GM18868 (cell line): ENCODE results near the gene ANO6.

ENCODE experiments used
- ATAC-seq: cut with Tn5 transposase; IDR thresholded peaks from one replicate; pipeline ENCODE4 v1.9.1; 2021; ENCODE audit warnings: mild to moderate bottlenecking, moderate library complexity; ENCODE audit not compliant: unreplicated experiment

The ANO6 gene

GRCh38 chr12:45208604-45209487, 7.0 kb upstream of the ANO6 start:
- ATAC-seq: no peak

GRCh38 chr12:45209784-45210183, 6.1 kb upstream of the ANO6 start:
- ATAC-seq: peak; percentile 39

DNA sequence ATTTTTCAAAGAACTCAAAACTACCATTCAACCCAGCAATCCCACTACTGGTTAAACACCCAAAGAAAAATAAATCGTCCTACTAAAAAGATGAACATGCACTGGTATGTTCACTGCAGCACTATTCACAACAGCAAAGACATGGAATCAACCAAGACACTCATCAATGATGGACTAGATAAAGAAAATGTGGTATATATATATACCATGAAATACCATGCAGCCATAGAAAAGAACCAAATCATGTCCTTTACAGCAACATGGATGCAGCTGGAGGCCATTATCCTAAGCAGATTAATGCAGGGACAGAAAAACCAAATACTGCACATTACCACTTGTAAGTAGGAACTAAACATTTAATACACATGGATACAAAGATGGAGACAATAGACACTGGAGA, 3.8 kb upstream of the ANO6 start:
- no peak for ATAC-seq

- ATAC-seq: no peak
These were observed 2.8 kb upstream of the ANO6 start for GRCh38 chr12:45213107-45213506.

GRCh38 chr12:45214071-45214470, 1.8 kb upstream of the ANO6 start:
- no peak for ATAC-seq

DNA sequence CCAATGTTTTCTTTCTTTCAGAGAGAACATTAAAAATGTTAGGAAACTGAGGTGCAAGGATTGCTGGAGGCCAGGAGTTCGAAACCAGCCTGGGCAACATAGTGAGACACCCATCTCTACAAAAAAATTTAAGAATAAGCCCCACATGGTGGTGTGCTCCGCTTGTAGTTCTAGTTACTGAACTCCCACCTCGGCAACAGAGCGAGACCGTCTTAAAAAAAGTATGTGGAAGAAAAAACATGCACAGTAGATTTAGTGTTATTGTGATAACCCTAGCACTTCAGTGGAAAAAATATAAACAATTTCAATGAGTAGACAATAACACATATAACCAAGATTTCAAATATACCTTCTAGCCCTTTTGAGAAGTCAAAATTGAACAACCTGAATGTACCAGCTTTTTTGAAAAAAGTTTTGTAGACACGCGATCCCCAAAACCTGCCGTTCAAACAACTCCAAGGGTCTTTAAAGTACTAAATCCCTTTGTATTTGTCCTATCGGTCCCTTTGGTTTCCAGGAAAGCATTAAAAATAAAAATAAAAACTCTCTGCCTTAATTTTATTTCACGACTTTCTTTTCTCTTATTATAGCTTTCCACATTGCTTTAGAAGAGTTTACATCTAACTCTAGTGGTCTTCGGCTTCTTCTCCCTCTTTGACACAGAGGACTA, 1.0 kb upstream of the ANO6 start:
- ATAC-seq: no peak

DNA sequence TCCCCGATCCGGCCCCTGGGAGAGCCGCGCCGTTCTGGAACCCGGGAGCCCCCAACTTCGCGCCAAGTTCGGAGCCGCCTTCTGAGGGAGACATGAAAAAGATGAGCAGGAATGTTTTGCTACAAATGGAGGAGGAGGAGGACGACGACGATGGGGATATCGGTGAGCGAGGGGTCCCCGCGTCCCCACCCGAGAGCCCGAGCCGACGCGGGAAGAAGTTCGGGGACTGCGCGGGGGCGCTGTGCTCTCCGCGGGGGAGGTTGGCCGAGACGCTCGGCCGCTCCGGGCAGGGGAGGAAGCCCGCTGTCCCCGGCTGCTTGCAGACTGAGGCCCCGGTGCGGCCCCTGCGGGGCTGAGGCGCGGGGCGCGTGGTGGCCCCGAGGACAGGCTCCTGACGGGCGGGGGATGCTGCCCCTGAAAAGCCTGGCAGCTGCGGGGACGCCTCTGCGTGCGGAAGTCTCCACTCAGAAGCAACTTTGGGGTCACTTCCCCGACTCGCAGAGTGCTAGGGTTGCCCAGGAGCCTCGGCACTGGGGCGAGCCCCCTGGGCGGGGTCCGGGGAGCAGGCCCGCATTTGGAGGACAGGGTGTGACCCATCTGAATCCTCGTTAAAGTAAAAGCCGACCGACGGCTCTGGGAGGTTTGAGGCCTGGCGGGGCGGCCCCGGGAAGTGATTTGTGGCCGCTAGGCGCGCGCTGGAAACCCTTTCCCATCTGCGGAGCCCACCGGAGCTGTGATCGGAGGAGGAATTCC, 511 bp downstream of the ANO6 start:
- peak; percentile 38 for ATAC-seq

DNA sequence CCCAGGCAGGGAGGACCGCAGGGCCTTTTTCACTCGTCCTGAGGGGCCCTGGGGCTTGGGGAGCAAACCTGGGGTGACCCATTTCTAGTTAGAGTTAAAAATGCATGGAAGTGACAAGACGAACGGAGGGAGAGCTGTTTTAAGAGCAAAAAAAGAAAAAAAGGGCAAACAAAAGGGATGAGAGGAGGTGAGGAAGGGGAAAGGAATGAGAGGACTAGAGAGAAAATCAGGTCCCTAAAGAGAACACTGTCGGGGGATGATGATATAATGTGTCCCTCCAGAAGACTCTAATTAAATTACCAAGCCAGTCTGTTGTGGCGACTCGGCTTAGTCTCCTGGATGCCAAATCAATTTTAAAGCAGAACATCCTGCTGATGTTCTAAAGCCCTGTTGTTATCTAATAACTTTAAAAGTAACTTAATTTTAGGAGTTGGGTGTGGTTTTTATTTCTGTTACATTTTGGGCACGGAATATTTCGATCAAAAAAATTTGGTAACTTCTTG, 1.1 kb downstream of the ANO6 start:
- no peak for ATAC-seq

- ATAC-seq: no peak
These were observed 2.0 kb downstream of the ANO6 start for GRCh38 chr12:45217846-45218245.

GRCh38 chr12:45219621-45220020, 3.7 kb downstream of the ANO6 start:
- no peak for ATAC-seq

DNA sequence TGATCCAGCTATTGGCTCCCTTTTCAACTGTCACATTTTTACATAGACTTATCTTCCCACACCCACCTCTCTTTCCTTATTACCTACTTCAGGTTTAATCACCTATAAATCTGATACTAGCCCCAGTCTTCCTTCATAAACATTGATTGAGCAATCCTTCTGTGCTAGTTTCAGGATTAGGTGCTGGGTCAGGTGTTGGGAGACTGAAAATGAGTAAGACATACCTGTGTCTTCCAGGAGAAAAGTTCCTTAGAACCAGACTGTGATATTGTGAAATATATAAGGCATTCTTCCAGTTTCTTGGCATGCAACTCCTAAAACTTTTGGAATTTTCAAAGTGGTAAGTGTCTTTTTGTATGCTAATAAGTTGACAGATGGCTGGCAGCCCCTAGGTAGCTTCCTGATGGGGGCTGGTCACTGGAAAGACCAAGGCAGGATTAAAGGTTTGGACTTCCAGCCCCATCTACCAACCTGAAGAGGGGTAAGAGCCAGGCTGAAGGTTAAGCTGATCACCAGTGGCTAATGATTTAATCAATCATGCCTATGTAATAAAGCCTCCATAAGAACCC, 4.6 kb downstream of the ANO6 start:
- ATAC-seq: no peak

GRCh38 chr12:45220969-45221368, 5.1 kb downstream of the ANO6 start:
- ATAC-seq: no peak

GRCh38 chr12:45223868-45224267, 8.0 kb downstream of the ANO6 start:
- peak; percentile 42 for ATAC-seq

DNA sequence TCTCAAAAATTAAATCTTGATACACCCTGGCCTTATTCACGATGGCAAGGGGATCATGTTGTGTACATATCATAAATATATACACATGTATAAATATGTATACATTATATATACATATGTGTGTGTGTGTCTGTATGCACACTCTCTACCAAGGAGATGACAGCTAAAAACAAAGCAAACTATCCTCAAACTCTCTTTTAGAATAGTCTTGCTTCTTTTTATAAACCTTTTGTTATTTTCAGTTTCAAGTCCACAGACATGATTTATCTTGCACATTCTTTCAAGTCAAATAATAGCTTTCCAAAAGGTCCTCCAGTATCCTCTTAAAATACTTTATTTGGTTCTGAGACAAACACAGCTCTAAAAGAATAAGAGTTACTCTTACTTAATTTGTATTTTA, 8.4 kb downstream of the ANO6 start:
- ATAC-seq: peak; percentile 38

GRCh38 chr12:45226021-45226420, 10.1 kb downstream of the ANO6 start:
- no peak for ATAC-seq

GRCh38 chr12:45227316-45228067, 11.6 kb downstream of the ANO6 start:
- ATAC-seq: no peak

- ATAC-seq: no peak
These were observed 15.7 kb downstream of the ANO6 start for GRCh38 chr12:45231515-45232145.

DNA sequence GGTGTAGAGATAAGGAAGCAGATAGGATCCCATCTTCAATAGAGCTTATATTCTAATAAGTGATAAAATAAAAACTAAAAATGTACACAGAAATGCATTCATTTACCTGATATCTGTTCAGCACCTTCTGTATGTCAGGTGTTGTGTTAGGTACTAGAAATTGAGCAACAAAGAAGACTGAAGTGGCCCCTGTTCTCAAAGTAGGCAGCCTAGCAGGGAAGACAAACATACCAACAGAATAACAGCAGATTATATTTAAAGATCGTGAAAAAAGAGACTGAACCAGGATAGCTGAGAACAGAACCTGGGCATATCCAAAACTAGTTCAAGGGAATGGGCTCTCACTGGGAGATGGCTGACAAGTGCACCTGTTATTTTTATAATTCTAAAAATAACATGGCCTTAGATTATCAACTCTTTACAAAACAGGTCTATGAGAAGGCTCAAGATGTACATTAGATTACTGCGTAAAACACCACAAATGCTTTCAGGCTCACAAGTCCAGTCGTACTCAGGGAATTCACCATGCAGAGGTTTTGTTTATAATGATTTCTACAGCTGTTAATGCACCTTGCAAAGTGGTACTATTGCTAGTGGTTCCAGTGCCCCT, 16.4 kb downstream of the ANO6 start:
- no peak for ATAC-seq

GRCh38 chr12:45232756-45233372, 17.0 kb downstream of the ANO6 start:
- peak; percentile 67 for ATAC-seq
